ENCODE results near the gene SRBD1.

SRBD1 gene

GRCh38 chr2:45543257-45543656 is 67.8 kb downstream of the SRBD1 start:
- Histone ChIP-seq H2AFZ (ENCODE audit: low read depth, low read length) (no peak overlapping the region), H3K9me3 (ENCODE audit: low read length) (peaks cover 20% of the 10 kb centered on the region), H3K4me3 (ENCODE audit: low read length) (no peak overlapping the region), H3K36me3 (ENCODE audit: insufficient read depth, low read length) (peaks cover 43% of the 10 kb centered on the region), H3K4me1 (ENCODE audit: insufficient read depth, low read length) (no peaks in the 10 kb centered on the region), H3K27me3 (ENCODE audit: insufficient read depth, low read length) (no peaks in the 10 kb centered on the region)

- H3K4me3 ChIP-seq (ENCODE audit: low read length): no peak overlapping the region
- H3K9me3 ChIP-seq (ENCODE audit: low read length): peaks cover 20% of the 10 kb centered on the region
- H3K4me1 ChIP-seq (ENCODE audit: insufficient read depth, low read length): no peaks in the 10 kb centered on the region
- H3K27me3 ChIP-seq (ENCODE audit: insufficient read depth, low read length): no peaks in the 10 kb centered on the region
- H3K36me3 ChIP-seq (ENCODE audit: insufficient read depth, low read length): peaks cover 40% of the 10 kb centered on the region
- H2AFZ ChIP-seq (ENCODE audit: low read depth, low read length): no peak overlapping the region
Observed at GRCh38 chr2:45542013-45542412, 69.1 kb downstream of the SRBD1 start.

- H2AFZ ChIP-seq (ENCODE audit: low read depth, low read length): no peak overlapping the region
- H3K4me1 ChIP-seq (ENCODE audit: insufficient read depth, low read length): no peaks in the 10 kb centered on the region
- H3K4me3 ChIP-seq (ENCODE audit: low read length): no peak overlapping the region
- H3K9me3 ChIP-seq (ENCODE audit: low read length): peaks cover 20% of the 10 kb centered on the region
- no peaks in the 10 kb centered on the region for H3K27me3 ChIP-seq (ENCODE audit: insufficient read depth, low read length)
- H3K36me3 ChIP-seq (ENCODE audit: insufficient read depth, low read length): peaks cover 35% of the 10 kb centered on the region
Observed at GRCh38 chr2:45541450-45541849, 69.6 kb downstream of the SRBD1 start.

- peaks cover 20% of the 10 kb centered on the region for H3K9me3 ChIP-seq (ENCODE audit: low read length)
- H3K27me3 ChIP-seq (ENCODE audit: insufficient read depth, low read length): no peaks in the 10 kb centered on the region
- no peak overlapping the region for H3K4me3 ChIP-seq (ENCODE audit: low read length)
- no peak overlapping the region for H2AFZ ChIP-seq (ENCODE audit: low read depth, low read length)
- peaks cover 30% of the 10 kb centered on the region for H3K36me3 ChIP-seq (ENCODE audit: insufficient read depth, low read length)
- no peaks in the 10 kb centered on the region for H3K4me1 ChIP-seq (ENCODE audit: insufficient read depth, low read length)
Observed at GRCh38 chr2:45540942-45541341, 70.1 kb downstream of the SRBD1 start.

GRCh38 chr2:45533771-45534170 is 77.3 kb downstream of the SRBD1 start:
- Histone ChIP-seq H3K36me3 (ENCODE audit: insufficient read depth, low read length) (no peaks in the 10 kb centered on the region), H2AFZ (ENCODE audit: low read depth, low read length) (no peak overlapping the region), H3K27me3 (ENCODE audit: insufficient read depth, low read length) (no peaks in the 10 kb centered on the region), H3K9me3 (ENCODE audit: low read length) (no peaks in the 10 kb centered on the region), H3K4me1 (ENCODE audit: insufficient read depth, low read length) (no peaks in the 10 kb centered on the region), H3K4me3 (ENCODE audit: low read length) (no peak overlapping the region)

GRCh38 chr2:45532181-45532580 is 78.9 kb downstream of the SRBD1 start:
- Histone ChIP-seq H3K9me3 (ENCODE audit: low read length) (no peaks in the 10 kb centered on the region), H3K4me3 (ENCODE audit: low read length) (no peak overlapping the region), H3K27me3 (ENCODE audit: insufficient read depth, low read length) (no peaks in the 10 kb centered on the region), H3K4me1 (ENCODE audit: insufficient read depth, low read length) (no peaks in the 10 kb centered on the region), H2AFZ (ENCODE audit: low read depth, low read length) (no peak overlapping the region), H3K36me3 (ENCODE audit: insufficient read depth, low read length) (no peaks in the 10 kb centered on the region)

GRCh38 chr2:45524016-45524415 is 87.1 kb downstream of the SRBD1 start:
- no peak overlapping the region for H2AFZ ChIP-seq (ENCODE audit: low read depth, low read length)
- H3K36me3 ChIP-seq (ENCODE audit: insufficient read depth, low read length): no peaks in the 10 kb centered on the region
- H3K9me3 ChIP-seq (ENCODE audit: low read length): no peaks in the 10 kb centered on the region
- H3K4me1 ChIP-seq (ENCODE audit: insufficient read depth, low read length): no peaks in the 10 kb centered on the region
- no peaks in the 10 kb centered on the region for H3K27me3 ChIP-seq (ENCODE audit: insufficient read depth, low read length)
- no peak overlapping the region for H3K4me3 ChIP-seq (ENCODE audit: low read length)

- Histone ChIP-seq H2AFZ (ENCODE audit: low read depth, low read length) (no peak overlapping the region), H3K36me3 (ENCODE audit: insufficient read depth, low read length) (no peaks in the 10 kb centered on the region), H3K4me1 (ENCODE audit: insufficient read depth, low read length) (no peaks in the 10 kb centered on the region), H3K4me3 (ENCODE audit: low read length) (no peak overlapping the region), H3K9me3 (ENCODE audit: low read length) (no peaks in the 10 kb centered on the region), H3K27me3 (ENCODE audit: insufficient read depth, low read length) (no peaks in the 10 kb centered on the region)
Observed at GRCh38 chr2:45518546-45518945, 92.5 kb downstream of the SRBD1 start.

- Histone ChIP-seq H3K9me3 (ENCODE audit: low read length) (no peaks in the 10 kb centered on the region), H2AFZ (ENCODE audit: low read depth, low read length) (no peak overlapping the region), H3K27me3 (ENCODE audit: insufficient read depth, low read length) (no peaks in the 10 kb centered on the region), H3K4me3 (ENCODE audit: low read length) (no peak overlapping the region), H3K4me1 (ENCODE audit: insufficient read depth, low read length) (peaks cover 38% of the 10 kb centered on the region), H3K36me3 (ENCODE audit: insufficient read depth, low read length) (no peaks in the 10 kb centered on the region)
Observed at GRCh38 chr2:45510701-45511420, 100.2 kb downstream of the SRBD1 start.

- Histone ChIP-seq H3K9me3 (ENCODE audit: low read length) (no peaks in the 10 kb centered on the region), H3K4me3 (ENCODE audit: low read length) (no peak overlapping the region), H3K27me3 (ENCODE audit: insufficient read depth, low read length) (no peaks in the 10 kb centered on the region), H3K4me1 (ENCODE audit: insufficient read depth, low read length) (peaks cover 20% of the 10 kb centered on the region), H2AFZ (ENCODE audit: low read depth, low read length) (no peak overlapping the region), H3K36me3 (ENCODE audit: insufficient read depth, low read length) (no peaks in the 10 kb centered on the region)
Observed at GRCh38 chr2:45506756-45507155, 104.3 kb downstream of the SRBD1 start.

GRCh38 chr2:45505138-45505537 is 105.9 kb downstream of the SRBD1 start:
- Histone ChIP-seq H3K36me3 (ENCODE audit: insufficient read depth, low read length) (no peaks in the 10 kb centered on the region), H3K4me3 (ENCODE audit: low read length) (no peak overlapping the region), H3K27me3 (ENCODE audit: insufficient read depth, low read length) (no peaks in the 10 kb centered on the region), H3K9me3 (ENCODE audit: low read length) (no peaks in the 10 kb centered on the region), H3K4me1 (ENCODE audit: insufficient read depth, low read length) (peaks cover 4% of the 10 kb centered on the region), H2AFZ (ENCODE audit: low read depth, low read length) (no peak overlapping the region)

GRCh38 chr2:45498661-45499550 is 112.2 kb downstream of the SRBD1 start:
- H3K4me3 ChIP-seq (ENCODE audit: low read length): no peak overlapping the region
- no peaks in the 10 kb centered on the region for H3K27me3 ChIP-seq (ENCODE audit: insufficient read depth, low read length)
- no peak overlapping the region for H2AFZ ChIP-seq (ENCODE audit: low read depth, low read length)
- no peaks in the 10 kb centered on the region for H3K9me3 ChIP-seq (ENCODE audit: low read length)
- no peaks in the 10 kb centered on the region for H3K36me3 ChIP-seq (ENCODE audit: insufficient read depth, low read length)
- no peaks in the 10 kb centered on the region for H3K4me1 ChIP-seq (ENCODE audit: insufficient read depth, low read length)

- Histone ChIP-seq H3K9me3 (ENCODE audit: low read length) (no peaks in the 10 kb centered on the region), H2AFZ (ENCODE audit: low read depth, low read length) (no peak overlapping the region), H3K36me3 (ENCODE audit: insufficient read depth, low read length) (no peaks in the 10 kb centered on the region), H3K27me3 (ENCODE audit: insufficient read depth, low read length) (no peaks in the 10 kb centered on the region), H3K4me1 (ENCODE audit: insufficient read depth, low read length) (no peaks in the 10 kb centered on the region), H3K4me3 (ENCODE audit: low read length) (no peak overlapping the region)
Observed at GRCh38 chr2:45497355-45497754, 113.7 kb downstream of the SRBD1 start.

Data from neuron (in vitro differentiated cells).